Motor neuron (in vitro differentiated cells): ENCODE measurements around the gene YTHDF1. TPM values are rescaled to one million over a fixed set of nuclear protein-coding genes. Genes with fewer than 3 reads are reported as not detected.

Source experiments
- ATAC-seq, 8 experiments: fragments of 200-7000 bp; cut with Tn5 transposase; replicated peaks in 6 of 8; 2 replicates each; pipeline ENCODE4 v1.8.0; 2021; ENCODE audit warnings: mild to moderate bottlenecking in 8 of 8, moderate library complexity in 8 of 8
- H3K27ac ChIP-seq, 2 donors: fragments of 250-450 bp; sonication (Bioruptor Pico); 2 replicates each; pipeline ENCODE4 v1.9.0; 2021; ENCODE audit warnings: antibody characterized with exemption in 2 of 2, mild to moderate bottlenecking in 2 of 2, moderate library complexity in 1 of 2
- H3K4me1 ChIP-seq, 2 donors: fragments of 250-450 bp; sonication (Bioruptor Pico); replicated peaks in 1 of 2; 2 replicates each; pipeline ENCODE4 v1.6.1; 2021; ENCODE audit warnings: antibody characterized with exemption in 2 of 2, mild to moderate bottlenecking in 2 of 2, moderate library complexity in 1 of 2
- H3K4me3 ChIP-seq, 5 donors: fragments of 250-450 bp; sonication (Bioruptor Pico); 2 replicates each; pipeline ENCODE4 v1.9.0; 2021; ENCODE audit warnings: antibody characterized with exemption in 5 of 5, mild to moderate bottlenecking in 5 of 5, moderate library complexity in 4 of 5
- WGBS, 10 experiments: fragments of 450-650 bp; shearing (Covaris generic); methylation state at CpG; one replicate each; pipeline ENCODE4 v1.0.0; 2022; 5-methylcytosine and 5-hydroxymethylcytosine counted together
- in situ Hi-C, 9 experiments: fragments of 400-800 bp; cut with MboI; loops; one replicate each; pipeline ENCODE4 v1.15.0; 2021; ENCODE audit warnings: low sequenced_read_pairs in 9 of 9, low pct_unique_long_range_greater_than_20kb in 2 of 9; ENCODE audit not compliant: unreplicated experiment in 9 of 9
- total RNA-seq, 8 experiments: library from RNA; unstranded; fragments of 300-600 nt; gene quantifications; 2 replicates each; pipeline versions ENCODE4 v1.2.3 to v1.2.4, GENCODE V29; 2022

Gene YTHDF1
- total RNA-seq, 8 experiments from 2014 or later, result 22.9 to 38.5 (median 33.6) TPM

- WGBS, 10 experiments, result 50 to 100% (median 73%) methylated on average over 1 to 5 of the region's 20 CpGs; no CpG with 5 or more reads in 6 of the 10 experiments
- no peaks in the 10 kb centered on the region for H3K4me1 ChIP-seq
- peak in 1 of 8 experiments; percentile 14 for ATAC-seq
- no peak overlapping the region for H3K27ac ChIP-seq
- no peak overlapping the region for H3K4me3 ChIP-seq
- in situ Hi-C loops, result loop anchor here in 2 of 9 experiments (25.0 kb wide), 1 partner anchor 129 kb away; no protein-coding TSS in a partner anchor
Measured at GRCh38 chr20:63190828-63191227, 25.1 kb downstream of the YTHDF1 start.

GRCh38 chr20:63189846-63190559 is 25.9 kb downstream of the YTHDF1 start:
- Histone ChIP-seq H3K4me1 (no peaks in the 10 kb centered on the region), H3K27ac (no peak overlapping the region), H3K4me3 (no peak overlapping the region)
- WGBS, 10 experiments, result 20 to 100% (median 51%) methylated on average over 1 to 6 of the region's 17 CpGs; no CpG with 5 or more reads in 5 of the 10 experiments
- in situ Hi-C loops, result loop anchor here in 4 of 9 experiments (10.0 to 25.0 kb wide), 2 partner anchors 128 to 135 kb away; no protein-coding TSS in a partner anchor
- no peak for ATAC-seq

GRCh38 chr20:63189322-63189642 is 26.6 kb downstream of the YTHDF1 start:
- Histone ChIP-seq H3K4me1 (no peaks in the 10 kb centered on the region), H3K4me3 (no peak overlapping the region), H3K27ac (no peak overlapping the region)
- 65 to 87% (median 75%) methylated on average over 1 to 5 of the region's 5 CpGs; no CpG with 5 or more reads in 6 of the 10 experiments for WGBS, 10 experiments
- peak in 2 of 8 experiments; percentile 8 to 11 for ATAC-seq
- in situ Hi-C loops, result loop anchor here in 4 of 9 experiments (10.0 to 25.0 kb wide), 2 partner anchors 127 to 134 kb away; no protein-coding TSS in a partner anchor

- peak in 1 of 8 experiments; percentile 4 for ATAC-seq
- in situ Hi-C loops, result loop anchor here in 4 of 9 experiments (10.0 to 25.0 kb wide), 2 partner anchors 126 to 134 kb away; no protein-coding TSS in a partner anchor
- Histone ChIP-seq H3K27ac (no peak overlapping the region), H3K4me3 (no peak overlapping the region), H3K4me1 (no peaks in the 10 kb centered on the region)
- 52 to 80% (median 76%) methylated on average over 2 to 4 of the region's 15 CpGs; no CpG with 5 or more reads in 7 of the 10 experiments for WGBS, 10 experiments
Measured at GRCh38 chr20:63188641-63189321, 27.1 kb downstream of the YTHDF1 start.

DNA sequence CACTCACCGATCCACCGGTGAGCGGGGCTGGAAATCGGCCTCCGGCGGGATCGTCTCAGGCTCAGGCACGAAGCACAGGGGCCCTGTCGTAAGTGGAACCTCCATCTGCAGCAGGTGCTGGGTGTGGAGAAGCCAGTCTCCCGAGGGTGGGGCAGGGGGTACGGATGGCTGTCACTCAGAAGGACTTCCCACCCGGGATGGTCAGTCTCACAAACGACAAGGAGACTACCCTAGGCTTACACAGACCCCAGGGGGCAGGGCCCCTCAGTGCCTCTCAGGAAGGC is 27.8 kb downstream of the YTHDF1 start:
- Histone ChIP-seq H3K27ac (no peak overlapping the region), H3K4me3 (no peak overlapping the region), H3K4me1 (peaks cover 0 to under 1% of the 10 kb centered on the region in 2 donors)
- 73 to 81% (median 76%) methylated on average over 3 to 5 of the region's 13 CpGs; no CpG with 5 or more reads in 7 of the 10 experiments for WGBS, 10 experiments
- in situ Hi-C loops, result loop anchor here in 4 of 9 experiments (10.0 to 25.0 kb wide), 2 partner anchors 126 to 133 kb away; no protein-coding TSS in a partner anchor
- no peak for ATAC-seq

DNA sequence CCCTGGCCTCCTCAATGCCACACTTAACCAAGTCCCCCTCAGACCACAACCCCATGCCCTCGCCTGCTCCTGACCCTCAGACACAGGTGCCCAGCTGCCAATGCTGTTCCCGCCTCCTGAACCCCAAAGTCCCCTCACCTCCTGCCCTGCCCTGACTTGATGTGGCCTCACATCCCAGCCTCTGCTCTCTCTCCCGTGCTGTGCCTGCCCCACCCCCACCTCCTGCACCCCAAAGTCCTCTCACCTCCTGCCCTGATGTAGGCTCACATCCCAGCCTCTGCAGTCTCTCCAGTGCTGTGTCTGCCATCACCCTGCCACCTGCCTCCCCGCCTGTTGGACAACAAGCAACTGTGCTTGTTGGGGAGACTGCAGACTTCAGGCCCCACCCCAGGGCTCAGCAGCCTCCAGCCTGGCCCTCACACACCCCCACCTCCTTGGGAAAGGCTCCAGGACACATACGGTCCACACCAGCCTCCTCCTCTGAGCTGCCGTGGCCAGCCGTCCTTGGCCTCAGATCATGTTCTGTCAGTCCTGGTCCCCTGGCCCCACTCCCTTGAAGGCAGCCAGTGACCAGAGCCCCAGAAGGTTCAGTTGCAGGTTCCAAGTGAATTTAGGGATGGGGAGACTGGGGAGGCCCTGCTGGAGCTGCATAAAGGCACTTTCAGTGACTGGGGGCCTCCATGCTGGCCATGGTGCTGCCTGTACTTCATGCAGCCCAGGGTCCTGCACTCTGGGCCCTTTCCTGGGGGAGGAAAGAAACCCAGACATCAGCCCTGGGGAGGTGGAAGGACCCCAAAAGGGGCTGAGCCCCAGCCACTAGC is 28.4 kb downstream of the YTHDF1 start:
- in situ Hi-C loops, result loop anchor here in 4 of 9 experiments (10.0 to 25.0 kb wide), 2 partner anchors 125 to 133 kb away; no protein-coding TSS in a partner anchor
- WGBS, 10 experiments, result 0 to 100% (median 100%) methylated on average over 1 of the region's 7 CpGs; no CpG with 5 or more reads in 7 of the 10 experiments
- Histone ChIP-seq H3K27ac (no peak overlapping the region), H3K4me3 (no peak overlapping the region), H3K4me1 (peaks cover 2 to 6% of the 10 kb centered on the region in 2 donors)
- ATAC-seq, result no peak

DNA sequence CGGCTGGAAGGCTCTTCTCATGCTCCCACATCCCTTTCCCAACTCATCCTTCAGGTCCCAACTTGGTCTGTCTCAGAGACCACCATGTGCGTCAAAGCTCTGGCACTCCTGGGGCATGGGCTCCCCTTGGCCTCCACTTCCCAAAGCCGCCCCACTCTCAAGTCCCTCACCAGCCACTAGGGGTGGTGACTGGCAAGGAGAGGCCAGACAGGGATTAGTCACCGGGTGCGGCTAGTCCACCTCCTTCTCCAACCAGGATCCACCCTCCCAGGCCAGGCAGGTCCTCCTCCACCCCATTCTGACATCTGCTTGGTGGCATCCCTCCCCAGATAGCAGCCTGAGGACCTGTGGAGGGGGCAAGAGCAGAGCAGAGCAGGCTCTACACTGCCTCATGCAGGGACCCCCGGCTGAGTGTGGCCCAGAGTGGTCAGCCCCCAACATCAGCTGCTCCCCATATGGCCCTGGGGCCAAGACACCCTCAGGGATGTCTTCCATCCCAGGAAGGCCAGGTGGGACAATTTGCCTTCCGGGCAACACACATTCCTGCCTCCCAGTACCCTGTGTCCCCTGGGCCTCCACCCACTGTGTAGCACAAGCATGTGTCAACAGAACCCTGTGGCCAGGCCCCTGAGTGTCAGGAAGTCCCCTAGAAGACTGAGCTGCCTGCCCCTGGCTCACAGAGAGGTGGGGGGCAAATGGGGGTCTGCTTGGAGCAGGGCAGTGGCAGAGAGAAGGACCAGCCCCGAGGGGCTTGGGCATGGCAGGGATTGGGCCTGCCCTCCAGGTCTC is 29.2 kb downstream of the YTHDF1 start:
- ATAC-seq, result peak in 3 of 8 experiments; percentile 47 to 93 (median 91)

DNA sequence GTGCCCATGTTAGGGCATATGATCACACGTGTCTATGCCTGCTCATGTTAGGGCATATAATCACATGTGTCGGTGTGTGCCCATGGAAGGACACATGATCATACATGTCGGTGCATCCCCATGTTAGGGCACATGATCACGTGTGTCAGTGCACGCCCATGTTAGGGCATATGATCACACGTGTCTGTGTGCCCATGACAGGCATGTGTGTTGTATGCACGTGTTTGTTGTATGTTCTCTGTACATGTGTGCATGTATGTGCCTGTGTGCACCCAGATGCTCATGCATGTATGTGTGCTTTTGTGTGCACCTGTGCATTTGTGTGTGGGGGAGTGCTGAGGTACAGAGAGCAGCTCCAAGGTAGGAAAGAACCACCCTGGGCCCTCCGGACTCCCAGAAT is 29.8 kb downstream of the YTHDF1 start:
- no peak overlapping the region for H3K4me3 ChIP-seq
- H3K4me1 ChIP-seq, result peaks cover 3 to 15% of the 10 kb centered on the region in 2 donors
- no peak for ATAC-seq
- WGBS, 10 experiments, result 17 to 100% (median 92%) methylated on average over 2 to 6 of the region's 8 CpGs; no CpG with 5 or more reads in 4 of the 10 experiments
- no peak overlapping the region for H3K27ac ChIP-seq
- in situ Hi-C loops, result loop anchor here in 4 of 9 experiments (10.0 to 25.0 kb wide), 2 partner anchors 124 to 131 kb away; no protein-coding TSS in a partner anchor

More for the DNA sequence above, 29.2 kb downstream of the YTHDF1 start:
- H3K4me3 ChIP-seq, result no peak overlapping the region
- no peak overlapping the region for H3K27ac ChIP-seq
- 0 to 100% (median 94%) methylated on average over 1 to 3 of the region's 8 CpGs; no CpG with 5 or more reads in 3 of the 10 experiments for WGBS, 10 experiments
- in situ Hi-C loops, result loop anchor here in 4 of 9 experiments (10.0 to 25.0 kb wide), 2 partner anchors 124 to 132 kb away; no protein-coding TSS in a partner anchor
- peaks cover 3 to 12% of the 10 kb centered on the region in 2 donors for H3K4me1 ChIP-seq

- peaks cover 5 to 23% of the 10 kb centered on the region in 2 donors for H3K4me1 ChIP-seq
- H3K27ac ChIP-seq, result no peak overlapping the region
- in situ Hi-C loops, result loop anchor here in 4 of 9 experiments (10.0 to 25.0 kb wide), 2 partner anchors 123 to 131 kb away; no protein-coding TSS in a partner anchor
- 79 to 100% (median 95%) methylated on average over 2 to 12 of the region's 21 CpGs; no CpG with 5 or more reads in 3 of the 10 experiments for WGBS, 10 experiments
- H3K4me3 ChIP-seq, result no peak overlapping the region
- ATAC-seq, result no peak
Measured at GRCh38 chr20:63185215-63185796, 30.6 kb downstream of the YTHDF1 start.

GRCh38 chr20:63183422-63184146 is 32.3 kb downstream of the YTHDF1 start:
- ATAC-seq, result peak in 3 of 8 experiments; percentile 16 to 71 (median 41)
- whole genome bisulfite sequencing, 10 experiments, result 31 to 100% (median 73%) methylated on average over 1 to 5 of the region's 13 CpGs; no CpG with 5 or more reads in 6 of the 10 experiments
- in situ Hi-C loops, result loop anchor here in 4 of 9 experiments (10.0 to 25.0 kb wide), 2 partner anchors 121 to 129 kb away; no protein-coding TSS in a partner anchor

More at GRCh38 chr20:63183422-63184146, 32.3 kb downstream of the YTHDF1 start:
- H3K4me3 ChIP-seq, result no peak overlapping the region
- H3K4me1 ChIP-seq, result peaks cover 14 to 32% of the 10 kb centered on the region in 2 donors
- H3K27ac ChIP-seq, result no peak overlapping the region
